CD4-positive, alpha-beta memory T cell (primary cell): Measurements from ENCODE around the gene ASIC4. TPM values are rescaled to one million over a fixed set of nuclear protein-coding genes. Genes with fewer than 3 reads are reported as not detected.

ENCODE experiments used
- microRNA-seq: library from miRNA; unstranded; fragments of <30 nt; microRNA quantifications from one replicate; pipeline ENCODE4 v1.2.0, GENCODE V29; 2021; ENCODE audit warnings: borderline replicate concordance, borderline number of aligned reads, borderline microRNAs expressed, mixed read lengths
- polyA plus RNA-seq, 2 donors: library from polyadenylated mRNA; unstranded; fragments of 300-500 nt; fragmentation: Illumina TruSeq; gene quantifications; one replicate each; pipeline ENCODE4 v1.2.3, GENCODE V29; 2021
- total RNA-seq, 2 experiments: library from RNA; stranded (reverse); gene quantifications; one replicate each; pipeline ENCODE4 v1.2.3, GENCODE V29; 2021

ASIC4 gene
- total and polyA plus RNA-seq, 4 experiments from 2014 or later = 0.09 to 0.22 TPM; not detected in 2

Small RNA genes lying within 50 kb of the gene (microRNA-seq; reads per million reads assigned to microRNA genes)
- gene MIR3132 = not detected

Other genes with a start within 250 kb of the ASIC4 start
- gene DNAJB2, start 235.1 kb upstream of the ASIC4 start, total RNA-seq = 100 to 1,000 TPM; 110 to 117 TPM
- 1 to 10 TPM; 4.1 to 6.8 TPM for gene DNAJB2, start 235.1 kb upstream of the ASIC4 start, polyA plus RNA-seq
- not detected for gene PTPRN, start 205.1 kb upstream of the ASIC4 start, total RNA-seq
- under 1 TPM in 1 of 2 donors, not detected in 1; 0.31 TPM for gene PTPRN, start 205.1 kb upstream of the ASIC4 start, polyA plus RNA-seq
- gene RESP18, start 181.7 kb upstream of the ASIC4 start, total RNA-seq = not detected
- gene RESP18, start 181.7 kb upstream of the ASIC4 start, polyA plus RNA-seq = not detected
- 10 to 100 TPM; 70.4 to 75.9 TPM for gene DNPEP, start 126.6 kb upstream of the ASIC4 start, total RNA-seq
- gene DNPEP, start 126.6 kb upstream of the ASIC4 start, polyA plus RNA-seq = 10 to 100 TPM; 57.8 to 73.3 TPM
- gene DES, start 96.1 kb upstream of the ASIC4 start, total RNA-seq = not detected
- gene DES, start 96.1 kb upstream of the ASIC4 start, polyA plus RNA-seq = not detected
- gene SPEG, start 79.6 kb upstream of the ASIC4 start, total RNA-seq = 1 to 10 TPM; 8.8 to 9.0 TPM
- under 1 TPM; 0.15 to 0.20 TPM for gene SPEG, start 79.6 kb upstream of the ASIC4 start, polyA plus RNA-seq
- gene GMPPA, start 15.6 kb upstream of the ASIC4 start, total RNA-seq = 10 to 100 TPM; 45.2 to 48.3 TPM
- 10 to 100 TPM; 30.4 to 31.0 TPM for gene GMPPA, start 15.6 kb upstream of the ASIC4 start, polyA plus RNA-seq
- 1 to 10 TPM; 7.7 to 8.5 TPM for gene CHPF, start 29.3 kb downstream of the ASIC4 start, total RNA-seq
- gene CHPF, start 29.3 kb downstream of the ASIC4 start, polyA plus RNA-seq = 1 to 10 TPM; 7.5 to 8.1 TPM
- gene TMEM198, start 29.5 kb downstream of the ASIC4 start, total RNA-seq = under 1 TPM; 0.67 to 0.76 TPM
- gene TMEM198, start 29.5 kb downstream of the ASIC4 start, polyA plus RNA-seq = not detected
- under 1 TPM in 1 of 2 experiments, not detected in 1; 0.09 TPM for gene OBSL1, start 57.1 kb downstream of the ASIC4 start, total RNA-seq
- not detected for gene OBSL1, start 57.1 kb downstream of the ASIC4 start, polyA plus RNA-seq
- not detected for gene INHA, start 57.8 kb downstream of the ASIC4 start, total RNA-seq
- gene INHA, start 57.8 kb downstream of the ASIC4 start, polyA plus RNA-seq = not detected
- gene STK11IP, start 83.4 kb downstream of the ASIC4 start, total RNA-seq = 10 to 100 TPM; 48.7 to 50.2 TPM
- gene STK11IP, start 83.4 kb downstream of the ASIC4 start, polyA plus RNA-seq = 1 to 10 TPM; 8.3 to 9.8 TPM
- gene SLC4A3, start 113.1 kb downstream of the ASIC4 start, total RNA-seq = not detected
- gene SLC4A3, start 113.1 kb downstream of the ASIC4 start, polyA plus RNA-seq = not detected